GM21423 (cell line): ENCODE results near the gene DRC1.
"Not testable (repeated sequence)": the region's sequence is repeated elsewhere in the genome, so short reads cannot be mapped to it uniquely, and the experiment has no call there.

Source experiments
- ATAC-seq: cut with Tn5 transposase; IDR thresholded peaks from one replicate; pipeline ENCODE4 v1.9.1; 2021; ENCODE audit warnings: mild to moderate bottlenecking, moderate library complexity; ENCODE audit not compliant: unreplicated experiment

DRC1 gene

GRCh38 chr2:26401739-26402541 lies at the start of gene DRC1:
DRC1 (plus strand) TSS chr2:26401920; CDS start chr2:26401990, 70 bp downstream.
- no peak for ATAC-seq

GRCh38 chr2:26352892-26353291 lies 48.8 kb upstream of the DRC1 start:
- ATAC-seq = no peak

- ATAC-seq = not testable (repeated sequence)
Observed at GRCh38 chr2:26354469-26354868, 47.3 kb upstream of the DRC1 start.

GRCh38 chr2:26355038-26355995 lies 46.4 kb upstream of the DRC1 start:
- no peak for ATAC-seq

GRCh38 chr2:26356111-26356510 lies 45.6 kb upstream of the DRC1 start:
- ATAC-seq = no peak

- ATAC-seq = no peak
Observed at GRCh38 chr2:26356771-26357170, 44.9 kb upstream of the DRC1 start.

GRCh38 chr2:26359886-26360473 lies 41.7 kb upstream of the DRC1 start:
- no peak for ATAC-seq

GRCh38 chr2:26363323-26363722 lies 38.4 kb upstream of the DRC1 start:
- ATAC-seq = no peak

GRCh38 chr2:26363958-26364357 lies 37.8 kb upstream of the DRC1 start:
- ATAC-seq = no peak

- ATAC-seq = no peak
Observed at GRCh38 chr2:26364669-26365068, 37.1 kb upstream of the DRC1 start.

GRCh38 chr2:26366957-26367356 lies 34.8 kb upstream of the DRC1 start:
- no peak for ATAC-seq

- ATAC-seq = not testable (repeated sequence)
Observed at GRCh38 chr2:26369664-26370063, 32.1 kb upstream of the DRC1 start.

GRCh38 chr2:26370909-26371308 lies 30.8 kb upstream of the DRC1 start:
- not testable (repeated sequence) for ATAC-seq

GRCh38 chr2:26376799-26377198 lies 24.9 kb upstream of the DRC1 start:
- ATAC-seq = no peak

GRCh38 chr2:26380281-26380680 lies 21.4 kb upstream of the DRC1 start:
- ATAC-seq = no peak

GRCh38 chr2:26382564-26382963 lies 19.2 kb upstream of the DRC1 start:
- ATAC-seq = no peak

- ATAC-seq = no peak
Observed at GRCh38 chr2:26384183-26384582, 17.5 kb upstream of the DRC1 start.

GRCh38 chr2:26384597-26384996 lies 17.1 kb upstream of the DRC1 start:
- no peak for ATAC-seq

- no peak for ATAC-seq
Observed at GRCh38 chr2:26387189-26387588, 14.5 kb upstream of the DRC1 start.

- no peak for ATAC-seq
Observed at GRCh38 chr2:26394694-26395093, 7.0 kb upstream of the DRC1 start.

GRCh38 chr2:26395394-26395793 lies 6.3 kb upstream of the DRC1 start:
- ATAC-seq = no peak
